ENCODE data around the gene HSF2BP.

- TF ChIP-seq, protein P1, sequence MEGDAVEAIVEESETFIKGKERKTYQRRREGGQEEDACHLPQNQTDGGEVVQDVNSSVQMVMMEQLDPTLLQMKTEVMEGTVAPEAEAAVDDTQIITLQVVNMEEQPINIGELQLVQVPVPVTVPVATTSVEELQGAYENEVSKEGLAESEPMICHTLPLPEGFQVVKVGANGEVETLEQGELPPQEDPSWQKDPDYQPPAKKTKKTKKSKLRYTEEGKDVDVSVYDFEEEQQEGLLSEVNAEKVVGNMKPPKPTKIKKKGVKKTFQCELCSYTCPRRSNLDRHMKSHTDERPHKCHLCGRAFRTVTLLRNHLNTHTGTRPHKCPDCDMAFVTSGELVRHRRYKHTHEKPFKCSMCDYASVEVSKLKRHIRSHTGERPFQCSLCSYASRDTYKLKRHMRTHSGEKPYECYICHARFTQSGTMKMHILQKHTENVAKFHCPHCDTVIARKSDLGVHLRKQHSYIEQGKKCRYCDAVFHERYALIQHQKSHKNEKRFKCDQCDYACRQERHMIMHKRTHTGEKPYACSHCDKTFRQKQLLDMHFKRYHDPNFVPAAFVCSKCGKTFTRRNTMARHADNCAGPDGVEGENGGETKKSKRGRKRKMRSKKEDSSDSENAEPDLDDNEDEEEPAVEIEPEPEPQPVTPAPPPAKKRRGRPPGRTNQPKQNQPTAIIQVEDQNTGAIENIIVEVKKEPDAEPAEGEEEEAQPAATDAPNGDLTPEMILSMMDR (IDR thresholded peaks at IDR 0.05): no peak
- TF ChIP-seq POLR2A (IDR thresholded peaks at IDR 0.05): no peak
- TF ChIP-seq POLR2AphosphoS5 (IDR thresholded peaks at IDR 0.05): no peak
Observed at GRCh38 chr21:43684424-43684823, 25.1 kb upstream of the HSF2BP start.

Measured in breast epithelium (tissue), 3 donors.